Suprapubic skin (tissue), 4 donors: ENCODE measurements around the gene HUS1B.

Source experiments
- CTCF ChIP-seq, 2 donors: fragments of 200-600 bp in 1 of 2; fragments of 450-650 bp in 1 of 2; sonication (generic) in 1 of 2; IDR thresholded peaks; one replicate each; pipeline ENCODE4 v1.5.1; 2016 to 2019; ENCODE audit warnings: antibody characterized with exemption in 2 of 2, mild to moderate bottlenecking in 1 of 2, moderate library complexity in 1 of 2
- EP300 ChIP-seq: sonication (generic); formaldehyde crosslinking; IDR thresholded peaks from one replicate; pipeline ENCODE4 v1.6.1; 2017; ENCODE audit warnings: antibody characterized with exemption
- POLR2AphosphoS5 ChIP-seq, 3 donors: sonication (generic); formaldehyde crosslinking; IDR thresholded peaks; one replicate each; pipeline ENCODE4 v1.6.1; 2017; ENCODE audit warnings: antibody characterized with exemption in 3 of 3

- no peak for TF ChIP-seq CTCF (IDR thresholded peaks at IDR 0.05)
- no peak for TF ChIP-seq POLR2AphosphoS5 (IDR thresholded peaks at IDR 0.05)
- no peak for TF ChIP-seq EP300
Measured at GRCh38 chr6:617456-618100, 39.3 kb downstream of the HUS1B start.
